Transverse colon (tissue), 4 donors: ENCODE measurements around the gene TNFRSF8. TPM values are rescaled to one million over a fixed set of nuclear protein-coding genes. Genes with fewer than 3 reads are reported as not detected.

Experiments used
- DNase-seq: peaks from one replicate; pipeline ENCODE4 v3.0.0-alpha.2; 2019
- H3K27ac ChIP-seq, 4 donors: fragments of 200-600 bp; sonication (generic); 2 replicates each; pipeline ENCODE4 v1.5.1; 2016 to 2018; ENCODE audit warnings: inconsistent platforms in 4 of 4
- H3K27me3 ChIP-seq: fragments of 200-600 bp; sonication (generic); 2 replicates; pipeline ENCODE4 v1.5.1; 2017; ENCODE audit warnings: inconsistent platforms
- H3K36me3 ChIP-seq, 4 donors: fragments of 200-600 bp; sonication (generic); 2 replicates each; pipeline ENCODE4 v1.5.1; 2017 to 2019; ENCODE audit warnings: inconsistent platforms in 4 of 4
- H3K4me1 ChIP-seq, 4 donors: fragments of 200-600 bp; sonication (generic); 2 replicates each; pipeline ENCODE4 v1.5.1; 2017 to 2020; ENCODE audit warnings: inconsistent platforms in 4 of 4
- H3K4me3 ChIP-seq, 4 donors: fragments of 200-600 bp; sonication (generic); 1 replicate in 1 of 4; 2 replicates in 3 of 4; pipeline versions ENCODE4 v1.5.1 to v1.6.1; 2017 to 2019; ENCODE audit warnings: inconsistent platforms in 4 of 4
- H3K9me3 ChIP-seq, 2 donors: fragments of 200-600 bp; sonication (generic); 2 replicates each; pipeline ENCODE4 v1.5.1; 2017 to 2019; ENCODE audit warnings: inconsistent platforms in 2 of 2
- EP300 ChIP-seq: sonication (generic); formaldehyde crosslinking; IDR thresholded peaks from one replicate; pipeline ENCODE4 v1.6.1; 2017; ENCODE audit warnings: antibody characterized with exemption, low read depth
- POLR2A ChIP-seq: fragments of 450-650 bp; IDR thresholded peaks from one replicate; pipeline ENCODE4 v1.6.1; 2016; ENCODE audit warnings: antibody characterized with exemption, mild to moderate bottlenecking, moderate library complexity
- POLR2AphosphoS5 ChIP-seq, 3 donors: sonication (generic); formaldehyde crosslinking; IDR thresholded peaks; one replicate each; pipeline ENCODE4 v1.6.1; 2016; ENCODE audit warnings: antibody characterized with exemption in 3 of 3
- WGBS, 2 donors: methylation state at CpG; one replicate each; pipeline ENCODE4 v1.1.5; 2018; ENCODE audit warnings: low coverage in 1 of 2; 5-methylcytosine and 5-hydroxymethylcytosine counted together
- in situ Hi-C, 4 donors: fragments of 200-750 bp; cut with MboI; loops; one replicate each; pipeline versions ENCODE4 v1.15.0 to v1.15.1; 2017; ENCODE audit warnings: low sequenced_read_pairs in 3 of 4, low pct_ligation_motif_present in 1 of 4, low pct_unique_long_range_greater_than_20kb in 1 of 4
- intact Hi-C: fragments of 100-400 bp; cut with DNase I; formaldehyde crosslinking; loops from one replicate; pipeline ENCODE4 v1.15.1; 2023; ENCODE audit warnings: low total_unique reads
- total RNA-seq, 4 donors: library from RNA; depleted of rRNA; stranded (reverse); fragments of >200 nt; gene quantifications; one replicate each; pipeline ENCODE4 v1.1.0, GENCODE V29; 2016
- TF ChIP-seq, protein P1 (sequence below), 5 experiments: fragments of 200-600 bp in 3 of 5; fragments of 450-650 bp in 2 of 5; sonication (generic) in 3 of 5; IDR thresholded peaks; 1 replicate in 2 of 5; 2 replicates in 3 of 5; pipeline ENCODE4 v1.5.1; 2016 to 2017; ENCODE audit warnings: antibody characterized with exemption in 5 of 5, inconsistent platforms in 3 of 5, mild to moderate bottlenecking in 2 of 5, moderate library complexity in 1 of 5

Gene TNFRSF8
- total RNA-seq, 4 donors from 2014 or later: 0.16 TPM; not detected in 3

DNA sequence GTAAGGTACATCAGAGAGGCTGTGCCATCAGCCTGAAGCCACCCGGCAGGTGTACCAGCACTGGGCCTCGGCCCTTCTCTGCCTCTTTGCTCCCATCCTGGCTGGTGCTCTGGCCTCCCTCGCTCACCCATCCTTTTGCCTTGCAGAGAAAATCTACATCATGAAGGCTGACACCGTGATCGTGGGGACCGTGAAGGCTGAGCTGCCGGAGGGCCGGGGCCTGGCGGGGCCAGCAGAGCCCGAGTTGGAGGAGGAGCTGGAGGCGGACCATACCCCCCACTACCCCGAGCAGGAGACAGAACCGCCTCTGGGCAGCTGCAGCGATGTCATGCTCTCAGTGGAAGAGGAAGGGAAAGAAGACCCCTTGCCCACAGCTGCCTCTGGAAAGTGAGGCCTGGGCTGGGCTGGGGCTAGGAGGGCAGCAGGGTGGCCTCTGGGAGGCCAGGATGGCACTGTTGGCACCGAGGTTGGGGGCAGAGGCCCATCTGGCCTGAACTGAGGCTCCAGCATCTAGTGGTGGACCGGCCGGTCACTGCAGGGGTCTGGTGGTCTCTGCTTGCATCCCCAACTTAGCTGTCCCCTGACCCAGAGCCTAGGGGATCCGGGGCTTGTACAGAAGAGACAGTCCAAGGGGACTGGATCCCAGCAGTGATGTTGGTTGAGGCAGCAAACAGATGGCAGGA, 79.2 kb downstream of the TNFRSF8 start:
- peak overlapping the region in 1 of 4 donors; percentile 81 for H3K27ac ChIP-seq
- no peak for DNase-seq
- in situ Hi-C loops: no loop called here

DNA sequence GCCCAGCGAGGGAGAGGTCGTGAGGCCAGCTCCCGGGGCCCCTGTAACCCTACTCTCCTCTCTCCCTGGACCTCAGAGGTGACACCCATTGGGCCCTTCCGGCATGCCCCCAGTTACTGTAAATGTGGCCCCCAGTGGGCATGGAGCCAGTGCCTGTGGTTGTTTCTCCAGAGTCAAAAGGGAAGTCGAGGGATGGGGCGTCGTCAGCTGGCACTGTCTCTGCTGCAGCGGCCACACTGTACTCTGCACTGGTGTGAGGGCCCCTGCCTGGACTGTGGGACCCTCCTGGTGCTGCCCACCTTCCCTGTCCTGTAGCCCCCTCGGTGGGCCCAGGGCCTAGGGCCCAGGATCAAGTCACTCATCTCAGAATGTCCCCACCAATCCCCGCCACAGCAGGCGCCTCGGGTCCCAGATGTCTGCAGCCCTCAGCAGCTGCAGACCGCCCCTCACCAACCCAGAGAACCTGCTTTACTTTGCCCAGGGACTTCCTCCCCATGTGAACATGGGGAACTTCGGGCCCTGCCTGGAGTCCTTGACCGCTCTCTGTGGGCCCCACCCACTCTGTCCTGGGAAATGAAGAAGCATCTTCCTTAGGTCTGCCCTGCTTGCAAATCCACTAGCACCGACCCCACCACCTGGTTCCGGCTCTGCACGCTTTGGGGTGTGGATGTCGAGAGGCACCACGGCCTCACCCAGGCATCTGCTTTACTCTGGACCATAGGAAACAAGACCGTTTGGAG, 80.0 kb downstream of the TNFRSF8 start:
- Histone ChIP-seq H3K27ac (peak overlapping the region; percentile 50 to 81 (median 74)), H3K27me3 (no peaks in the 10 kb centered on the region), H3K4me3 (no peak overlapping the region), H3K9me3 (no peaks in the 10 kb centered on the region), H3K4me1 (peaks cover 20 to 48% (median 28%) of the 10 kb centered on the region in 4 donors), H3K36me3 (no peaks in the 10 kb centered on the region)
- intact Hi-C loops (no loop called here), in situ Hi-C loops (no loop called here)
- WGBS, 2 donors: 78% methylated on average over 21 of the region's 21 CpGs; no CpG with 5 or more reads in 1 of the 2 donors
- DNase-seq: no peak
- TF ChIP-seq EP300 (no peak), POLR2AphosphoS5 (IDR thresholded peaks at IDR 0.05) (no peak), POLR2A (no peak)
- TF ChIP-seq, protein P1, sequence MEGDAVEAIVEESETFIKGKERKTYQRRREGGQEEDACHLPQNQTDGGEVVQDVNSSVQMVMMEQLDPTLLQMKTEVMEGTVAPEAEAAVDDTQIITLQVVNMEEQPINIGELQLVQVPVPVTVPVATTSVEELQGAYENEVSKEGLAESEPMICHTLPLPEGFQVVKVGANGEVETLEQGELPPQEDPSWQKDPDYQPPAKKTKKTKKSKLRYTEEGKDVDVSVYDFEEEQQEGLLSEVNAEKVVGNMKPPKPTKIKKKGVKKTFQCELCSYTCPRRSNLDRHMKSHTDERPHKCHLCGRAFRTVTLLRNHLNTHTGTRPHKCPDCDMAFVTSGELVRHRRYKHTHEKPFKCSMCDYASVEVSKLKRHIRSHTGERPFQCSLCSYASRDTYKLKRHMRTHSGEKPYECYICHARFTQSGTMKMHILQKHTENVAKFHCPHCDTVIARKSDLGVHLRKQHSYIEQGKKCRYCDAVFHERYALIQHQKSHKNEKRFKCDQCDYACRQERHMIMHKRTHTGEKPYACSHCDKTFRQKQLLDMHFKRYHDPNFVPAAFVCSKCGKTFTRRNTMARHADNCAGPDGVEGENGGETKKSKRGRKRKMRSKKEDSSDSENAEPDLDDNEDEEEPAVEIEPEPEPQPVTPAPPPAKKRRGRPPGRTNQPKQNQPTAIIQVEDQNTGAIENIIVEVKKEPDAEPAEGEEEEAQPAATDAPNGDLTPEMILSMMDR (IDR thresholded peaks at IDR 0.05): no peak

More for the DNA sequence above, 79.2 kb downstream of the TNFRSF8 start:
- Histone ChIP-seq H3K36me3 (no peaks in the 10 kb centered on the region), H3K4me3 (no peak overlapping the region), H3K4me1 (peaks cover 12 to 41% (median 23%) of the 10 kb centered on the region in 4 donors), H3K27me3 (no peaks in the 10 kb centered on the region), H3K9me3 (no peaks in the 10 kb centered on the region)
- WGBS, 2 donors: 86% methylated on average over 18 of the region's 18 CpGs; no CpG with 5 or more reads in 1 of the 2 donors
- intact Hi-C loops: no loop called here
- TF ChIP-seq POLR2A (no peak), POLR2AphosphoS5 (IDR thresholded peaks at IDR 0.05) (no peak), EP300 (no peak)
- TF ChIP-seq, protein P1 (IDR thresholded peaks at IDR 0.05): no peak

DNA sequence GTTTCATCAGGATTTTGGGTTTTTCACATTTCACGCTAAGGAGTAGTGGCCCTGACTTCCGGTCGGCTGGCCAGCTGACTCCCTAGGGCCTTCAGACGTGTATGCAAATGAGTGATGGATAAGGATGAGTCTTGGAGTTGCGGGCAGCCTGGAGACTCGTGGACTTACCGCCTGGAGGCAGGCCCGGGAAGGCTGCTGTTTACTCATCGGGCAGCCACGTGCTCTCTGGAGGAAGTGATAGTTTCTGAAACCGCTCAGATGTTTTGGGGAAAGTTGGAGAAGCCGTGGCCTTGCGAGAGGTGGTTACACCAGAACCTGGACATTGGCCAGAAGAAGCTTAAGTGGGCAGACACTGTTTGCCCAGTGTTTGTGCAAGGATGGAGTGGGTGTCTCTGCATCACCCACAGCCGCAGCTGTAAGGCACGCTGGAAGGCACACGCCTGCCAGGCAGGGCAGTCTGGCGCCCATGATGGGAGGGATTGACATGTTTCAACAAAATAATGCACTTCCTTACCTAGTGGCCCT, 80.6 kb downstream of the TNFRSF8 start:
- H3K27ac ChIP-seq: peak overlapping the region; percentile 73 to 81 (median 76)
- WGBS, 2 donors: 28% methylated on average over 17 of the region's 17 CpGs; no CpG with 5 or more reads in 1 of the 2 donors
- in situ Hi-C loops: no loop called here
- H3K4me1 ChIP-seq: peaks cover 25 to 55% (median 32%) of the 10 kb centered on the region in 4 donors
- DNase-seq: peak; percentile 77
- H3K4me3 ChIP-seq: no peak overlapping the region
- no peaks in the 10 kb centered on the region for H3K27me3 ChIP-seq
- H3K36me3 ChIP-seq: no peaks in the 10 kb centered on the region
- no peaks in the 10 kb centered on the region for H3K9me3 ChIP-seq
- intact Hi-C loops: no loop called here
- TF ChIP-seq POLR2A (no peak), POLR2AphosphoS5 (IDR thresholded peaks at IDR 0.05) (peak; percentile 20 to 49 (median 27))
- TF ChIP-seq, protein P1 (IDR thresholded peaks at IDR 0.05): peak in 1 of 5 experiments; percentile 17

DNA sequence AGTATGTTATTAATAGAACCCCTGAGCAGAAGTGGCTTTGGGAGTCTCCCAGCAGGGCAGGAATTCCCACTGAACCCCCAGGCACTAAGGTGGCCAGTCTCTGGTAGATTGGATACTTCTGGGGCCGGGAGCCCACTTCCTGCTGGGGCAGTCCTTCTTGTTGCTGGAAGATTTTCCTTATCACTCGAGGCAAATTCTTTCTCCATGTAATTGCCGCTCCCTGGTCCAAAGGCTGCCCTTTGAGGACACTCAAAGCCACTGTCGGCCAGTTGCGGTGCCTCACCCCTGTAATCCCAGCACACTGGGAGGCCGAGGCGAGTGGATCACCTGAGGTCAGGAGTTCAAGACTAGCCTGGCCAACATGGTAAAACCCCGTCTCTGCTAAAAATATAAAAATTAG, 81.1 kb downstream of the TNFRSF8 start:
- Histone ChIP-seq H3K36me3 (no peaks in the 10 kb centered on the region), H3K9me3 (no peaks in the 10 kb centered on the region), H3K4me3 (no peak overlapping the region), H3K27ac (peak overlapping the region; percentile 73 to 81 (median 76)), H3K4me1 (peaks cover 29 to 60% (median 36%) of the 10 kb centered on the region in 4 donors), H3K27me3 (no peaks in the 10 kb centered on the region)
- DNase-seq: peak; percentile 76
- intact Hi-C loops (no loop called here), in situ Hi-C loops (no loop called here)
- WGBS, 2 donors: 50% methylated on average over 8 of the region's 8 CpGs; no CpG with 5 or more reads in 1 of the 2 donors
- TF ChIP-seq POLR2A (no peak), EP300 (no peak), POLR2AphosphoS5 (IDR thresholded peaks at IDR 0.05) (peak in 1 of 3 donors; percentile 21)
- TF ChIP-seq, protein P1 (IDR thresholded peaks at IDR 0.05): no peak
